Ishikawa (cell line): ENCODE results near the gene UNC5B.

ENCODE experiments used
- CEBPB ChIP-seq: IDR thresholded peaks from 2 replicates; pipeline ENCODE4 v1.6.1; 2012
- CREB1 ChIP-seq: IDR thresholded peaks from 2 replicates; pipeline ENCODE4 v1.6.1; 2012; ENCODE audit warnings: low read depth
- EGR1 ChIP-seq: IDR thresholded peaks from 2 replicates; pipeline ENCODE4 v1.6.1; 2012
- EP300 ChIP-seq: IDR thresholded peaks from 2 replicates; pipeline ENCODE4 v1.6.1; 2012; ENCODE audit warnings: borderline replicate concordance
- FOXM1 ChIP-seq: IDR thresholded peaks from 2 replicates; pipeline ENCODE4 v1.6.1; 2012; ENCODE audit warnings: low read depth, borderline replicate concordance
- MAX ChIP-seq: IDR thresholded peaks from 2 replicates; pipeline ENCODE4 v1.6.1; 2012
- NFIC ChIP-seq: IDR thresholded peaks from 2 replicates; pipeline ENCODE4 v1.6.1; 2012
- RAD21 ChIP-seq: IDR thresholded peaks from 2 replicates; pipeline ENCODE4 v1.6.1; 2012; ENCODE audit warnings: low read depth
- REST ChIP-seq: IDR thresholded peaks from 2 replicates; pipeline ENCODE4 v1.6.1; 2012; ENCODE audit warnings: low read depth, mild to moderate bottlenecking
- TAF1 ChIP-seq: IDR thresholded peaks from 2 replicates; pipeline ENCODE4 v1.6.1; 2012; ENCODE audit warnings: low read depth, mild to moderate bottlenecking
- TCF12 ChIP-seq: IDR thresholded peaks from 2 replicates; pipeline ENCODE4 v1.6.1; 2012; ENCODE audit warnings: low read depth
- TEAD4 ChIP-seq: IDR thresholded peaks from 2 replicates; pipeline ENCODE4 v1.6.1; 2012
- USF1 ChIP-seq: IDR thresholded peaks from 2 replicates; pipeline ENCODE4 v1.6.1; 2012
- YY1 ChIP-seq: IDR thresholded peaks from 2 replicates; pipeline ENCODE4 v1.6.1; 2012; ENCODE audit warnings: low read depth
- ZBTB7A ChIP-seq: IDR thresholded peaks from 2 replicates; pipeline ENCODE4 v1.6.1; 2012; ENCODE audit warnings: low read depth

UNC5B gene

GRCh38 chr10:71308985-71309384 lies 96.6 kb downstream of the UNC5B start:
- TF ChIP-seq YY1 (no peak), EGR1 (no peak), CEBPB (no peak), TAF1 (no peak), TCF12 (no peak), EP300 (no peak), MAX (no peak), FOXM1 (no peak), RAD21 (no peak), USF1 (no peak), TEAD4 (no peak), REST (no peak), CREB1 (no peak), ZBTB7A (no peak), NFIC (no peak)

- TF ChIP-seq CEBPB: no peak
- no peak for TF ChIP-seq FOXM1
- no peak for TF ChIP-seq MAX
- no peak for TF ChIP-seq CREB1
- no peak for TF ChIP-seq EP300
- no peak for TF ChIP-seq TCF12
- TF ChIP-seq USF1: no peak
- no peak for TF ChIP-seq EGR1
- no peak for TF ChIP-seq ZBTB7A
- no peak for TF ChIP-seq YY1
- no peak for TF ChIP-seq NFIC
These were observed 97.5 kb downstream of the UNC5B start for GRCh38 chr10:71309919-71310318.

- no peak for TF ChIP-seq CREB1
- no peak for TF ChIP-seq YY1
- TF ChIP-seq EGR1: no peak
These were observed 99.8 kb downstream of the UNC5B start for GRCh38 chr10:71312220-71312619.

GRCh38 chr10:71312811-71313789 lies 100.7 kb downstream of the UNC5B start:
- no peak for TF ChIP-seq CEBPB
- no peak for TF ChIP-seq TAF1
- TF ChIP-seq TCF12: no peak
- TF ChIP-seq MAX: no peak
- TF ChIP-seq EP300: no peak
- no peak for TF ChIP-seq RAD21
- TF ChIP-seq CREB1: no peak
- TF ChIP-seq FOXM1: no peak

GRCh38 chr10:71314028-71314693 lies 101.8 kb downstream of the UNC5B start:
- TF ChIP-seq CEBPB (no peak), USF1 (no peak), RAD21 (peak; percentile 85)

- TF ChIP-seq MAX: no peak
- no peak for TF ChIP-seq TAF1
- no peak for TF ChIP-seq FOXM1
- no peak for TF ChIP-seq YY1
- no peak for TF ChIP-seq CREB1
- TF ChIP-seq TCF12: no peak
- no peak for TF ChIP-seq NFIC
- no peak for TF ChIP-seq ZBTB7A
- no peak for TF ChIP-seq RAD21
- no peak for TF ChIP-seq REST
- TF ChIP-seq EGR1: no peak
- TF ChIP-seq TEAD4: no peak
- no peak for TF ChIP-seq USF1
- TF ChIP-seq CEBPB: no peak
- no peak for TF ChIP-seq EP300
These were observed 102.4 kb downstream of the UNC5B start for GRCh38 chr10:71314694-71315225.
